SK-MEL-5 (cell line): ENCODE results near the gene GNAQ. TPM values are rescaled to one million over a fixed set of nuclear protein-coding genes. Genes with fewer than 3 reads are reported as not detected.

Experiments
- total RNA-seq: library from RNA; depleted of rRNA; stranded (reverse); fragments of >200 nt; shearing (Covaris generic); gene quantifications from 2 replicates; pipeline ENCODE4 v1.2.3, GENCODE V29; 2014; rRNA removed

The GNAQ gene
- total RNA-seq, 1 experiment from 2014 or later: 27.1 TPM

Other genes with a start within 250 kb of the GNAQ start
- gene CEP78, start 204.3 kb upstream of the GNAQ start, total RNA-seq: 22.3 and 23.8 TPM in 2 replicates